Measurements from ENCODE around the gene MTR. TPM values are rescaled to one million over a fixed set of nuclear protein-coding genes. Genes with fewer than 3 reads are reported as not detected.
A peak's percentile ranks its signal among the peaks of the same experiment; 100 is the strongest.
"Not testable (repeated sequence)": the region's sequence is repeated elsewhere in the genome, so short reads cannot be mapped to it uniquely, and the experiment has no call there.

Gene MTR
- total and polyA plus RNA-seq, 9 of the 15 experiments (the other 6 are each of a cell fraction or from before 2014, with no cell fraction given), result 3.4 to 44.3 (median 20.3) TPM

DNA sequence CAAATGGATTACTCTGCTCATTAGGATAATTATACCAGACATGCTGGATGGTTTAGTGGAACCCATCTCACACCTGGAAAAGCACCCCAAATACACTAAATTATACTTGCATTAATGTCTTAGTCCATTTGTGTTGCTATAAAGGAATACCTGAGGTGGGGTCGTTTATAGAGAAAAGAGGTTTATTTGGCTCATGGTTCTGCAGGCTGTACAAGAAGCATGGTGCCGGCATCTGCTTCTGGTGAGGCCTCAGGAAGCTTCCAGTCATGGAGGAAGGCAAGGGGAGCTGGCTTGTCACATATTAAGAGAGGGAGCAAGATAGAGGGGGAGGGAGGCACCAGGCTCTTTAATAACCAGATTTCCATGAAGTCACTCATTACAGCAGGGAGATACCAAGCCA is 113.6 kb downstream of the MTR start:
- in situ Hi-C loops (cut with MboI), result no loop called here

GRCh38 chr1:236911047-236911446 is 116.0 kb downstream of the MTR start:
- CTCF ChIA-PET (ENCODE audit: low intra/inter-chr PET ratio); H3K4me3 ChIP-seq; H3K9ac ChIP-seq (ENCODE audit: insufficient read depth in 1 of 2, low read depth in 2 of 2, low read length in 2 of 2); H3K27me3 ChIP-seq (ENCODE audit: control insufficient read depth in 2 of 2, insufficient read depth in 2 of 2, low read length in 2 of 2); in situ Hi-C loops (cut with MboI); DNase-seq (ENCODE audit: extremely low read depth in 1 of 4, low spot score in 3 of 4); H3K27ac ChIP-seq (ENCODE audit: extremely low read depth, low read depth, low read length); H3K79me2 ChIP-seq (ENCODE audit: control insufficient read depth, insufficient read depth, low read length); H3K9me3 ChIP-seq (replicated peaks; ENCODE audit: control insufficient read depth, insufficient read depth, low read depth, low read length); H2AFZ ChIP-seq (ENCODE audit: low read depth, low read length); BruUV-seq (replicated peaks); POLR2A ChIA-PET; intact Hi-C loops (cut with micrococcal nuclease); H3K4me2 ChIP-seq (ENCODE audit: insufficient read depth, low read length); H3K9me1 ChIP-seq (ENCODE audit: control insufficient read depth, insufficient read depth, low read length); H4K20me1 ChIP-seq (replicated peaks; ENCODE audit: control insufficient read depth, insufficient read depth, low read length); FAIRE-seq; H3K36me3 ChIP-seq (ENCODE audit: control insufficient read depth, insufficient read depth, low read length); ATAC-seq: not testable (repeated sequence)
- H3K4me1 ChIP-seq (replicated peaks in 1 of 2; ENCODE audit: control insufficient read depth in 2 of 2, insufficient read depth in 2 of 2, low read length in 2 of 2), result peaks cover 13 to 35% of the 10 kb centered on the region in 2 experiments
- 94% methylated on average over 7 of the region's 7 CpGs for WGBS (ENCODE audit: insufficient coverage, low coverage, missing lambda C conversion rate)
- TF ChIP-seq MAFG (tag; conservative IDR thresholded peaks at IDR 0.05) (peak; percentile 19; the same call in 1 of the 2 replicates), ZNF316 (IDR thresholded peaks at IDR 0.05) (peak; percentile 76), C11orf30 (IDR thresholded peaks at IDR 0.05; ENCODE audit: low read depth) (peak; percentile 71)

More for the DNA sequence above, 113.6 kb downstream of the MTR start:
- DNase-seq (ENCODE audit: extremely low read depth in 1 of 4, low spot score in 3 of 4) (no peak), ATAC-seq (no peak), FAIRE-seq (no peak)
- intact Hi-C loops (cut with micrococcal nuclease), result no loop called here
- H3K27me3 ChIP-seq (ENCODE audit: control insufficient read depth in 2 of 2, insufficient read depth in 2 of 2, low read length in 2 of 2), result no peaks in the 10 kb centered on the region
- 52% methylated on average over 2 of the region's 2 CpGs for WGBS (ENCODE audit: insufficient coverage, low coverage, missing lambda C conversion rate)
- peaks cover 7 to 20% of the 10 kb centered on the region in 2 experiments; a peak in 4 of 5 replicates for H3K4me1 ChIP-seq (replicated peaks in 1 of 2; ENCODE audit: control insufficient read depth in 2 of 2, insufficient read depth in 2 of 2, low read length in 2 of 2)
- no peaks in the 10 kb centered on the region for H3K36me3 ChIP-seq (ENCODE audit: control insufficient read depth, insufficient read depth, low read length)
- H3K9me3 ChIP-seq (replicated peaks; ENCODE audit: control insufficient read depth, insufficient read depth, low read depth, low read length), result peaks cover 3% of the 10 kb centered on the region; the same call in 1 of the 2 replicates
- no peak overlapping the region for H2AFZ ChIP-seq (ENCODE audit: low read depth, low read length)
- H3K9ac ChIP-seq (ENCODE audit: insufficient read depth in 1 of 2, low read depth in 2 of 2, low read length in 2 of 2), result no peak overlapping the region
- no peaks in the 10 kb centered on the region for H4K20me1 ChIP-seq (replicated peaks; ENCODE audit: control insufficient read depth, insufficient read depth, low read length)
- TF ChIP-seq POLR2G (IDR thresholded peaks at IDR 0.05; ENCODE audit: low read depth, low read length) (no peak), TRIM28 (IDR thresholded peaks at IDR 0.05) (peak; percentile 41; the same call in 1 of the 2 replicates), TRIM24 (IDR thresholded peaks at IDR 0.05) (peak in 1 of 2 experiments; percentile 23; a peak in 1 of 4 replicates), JUND (IDR thresholded peaks at IDR 0.05; ENCODE audit: borderline replicate concordance, low read depth, low read length) (no peak), JUND (tag; IDR thresholded peaks at IDR 0.05; ENCODE audit: borderline replicate concordance, low read depth, low read length) (no peak), ZNF766 (CRISPR knock-in tag; conservative IDR thresholded peaks at IDR 0.05) (peak; percentile 85), FOXA3 (CRISPR knock-in tag; conservative IDR thresholded peaks at IDR 0.05 in 1 of 2, IDR thresholded peaks at IDR 0.05 in 1 of 2) (no peak), ZNF316 (IDR thresholded peaks at IDR 0.05) (peak; percentile 64), CBX3 (IDR thresholded peaks at IDR 0.05; ENCODE audit: borderline replicate concordance in 1 of 2, low read length in 2 of 2) (peak in 1 of 2 experiments; percentile 38; a peak in 1 of 3 replicates), ZNF445 (CRISPR knock-in tag; IDR thresholded peaks at IDR 0.05; ENCODE audit: low read depth) (no peak)
- no peak overlapping the region for H3K4me2 ChIP-seq (ENCODE audit: insufficient read depth, low read length)
- H3K27ac ChIP-seq (ENCODE audit: extremely low read depth, low read depth, low read length), result no peak overlapping the region
- no peaks in the 10 kb centered on the region for H3K9me1 ChIP-seq (ENCODE audit: control insufficient read depth, insufficient read depth, low read length)
- ChIA-PET POLR2A (no interaction called here), CTCF (ENCODE audit: low intra/inter-chr PET ratio) (no interaction called here)
- H3K79me2 ChIP-seq (ENCODE audit: control insufficient read depth, insufficient read depth, low read length), result no peaks in the 10 kb centered on the region
- H3K4me3 ChIP-seq, result no peak overlapping the region
- BruUV-seq (replicated peaks), result no TSS peak

Data from K562 (cell line).